GM21515 (cell line): Measurements from ENCODE around the gene GJB4.
"Not testable (repeated sequence)": the region's sequence is repeated elsewhere in the genome, so short reads cannot be mapped to it uniquely, and the experiment has no call there.

Experiments
- ATAC-seq: cut with Tn5 transposase; IDR thresholded peaks from one replicate; pipeline ENCODE4 v1.9.1; 2021; ENCODE audit not compliant: unreplicated experiment

The GJB4 gene

DNA sequence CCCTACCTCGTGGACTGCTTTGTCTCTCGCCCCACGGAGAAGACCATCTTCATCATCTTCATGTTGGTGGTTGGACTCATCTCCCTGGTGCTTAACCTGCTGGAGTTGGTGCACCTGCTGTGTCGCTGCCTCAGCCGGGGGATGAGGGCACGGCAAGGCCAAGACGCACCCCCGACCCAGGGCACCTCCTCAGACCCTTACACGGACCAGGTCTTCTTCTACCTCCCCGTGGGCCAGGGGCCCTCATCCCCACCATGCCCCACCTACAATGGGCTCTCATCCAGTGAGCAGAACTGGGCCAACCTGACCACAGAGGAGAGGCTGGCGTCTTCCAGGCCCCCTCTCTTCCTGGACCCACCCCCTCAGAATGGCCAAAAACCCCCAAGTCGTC is 35.2 kb downstream of the GJB4 start:
- no peak for ATAC-seq

DNA sequence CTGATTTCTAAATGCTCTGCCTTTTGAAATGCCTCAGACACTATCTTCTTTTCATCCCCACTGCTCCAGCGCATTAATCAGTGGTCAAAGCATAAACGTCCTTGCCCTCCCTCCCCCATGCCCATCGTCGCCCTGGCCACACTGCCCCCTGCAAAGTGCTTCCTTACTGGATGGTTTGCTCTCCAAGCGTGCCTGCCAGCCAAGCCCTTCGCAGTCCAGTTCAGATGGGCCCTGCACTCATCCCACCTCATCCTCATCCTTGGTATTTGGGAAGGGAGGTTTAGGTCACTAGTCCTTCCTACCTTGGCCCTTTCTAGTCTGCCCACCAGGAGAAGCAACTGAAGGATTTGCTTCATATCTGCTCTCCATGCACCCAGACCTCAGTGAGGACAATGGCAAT is 36.4 kb downstream of the GJB4 start:
- ATAC-seq = no peak

DNA sequence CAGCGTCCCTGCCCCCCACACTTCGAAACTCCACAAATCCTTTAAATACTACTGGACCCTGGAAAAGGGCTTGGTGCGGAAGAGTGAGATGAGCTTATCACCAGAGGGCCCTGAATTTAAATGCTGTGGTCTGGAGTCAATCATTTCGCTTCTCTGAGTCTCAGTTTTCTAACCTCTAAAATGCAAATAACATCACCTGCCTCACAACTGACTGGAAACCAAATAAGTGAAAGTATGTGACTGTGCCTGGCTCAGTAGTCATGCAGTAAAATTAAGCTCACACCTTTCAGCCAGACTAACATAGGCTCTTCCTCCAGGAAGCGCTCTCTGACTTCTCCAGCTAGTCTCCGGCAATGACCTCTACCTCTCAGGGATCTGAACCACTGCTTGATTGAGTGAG is 37.5 kb downstream of the GJB4 start:
- ATAC-seq = peak; percentile 59

DNA sequence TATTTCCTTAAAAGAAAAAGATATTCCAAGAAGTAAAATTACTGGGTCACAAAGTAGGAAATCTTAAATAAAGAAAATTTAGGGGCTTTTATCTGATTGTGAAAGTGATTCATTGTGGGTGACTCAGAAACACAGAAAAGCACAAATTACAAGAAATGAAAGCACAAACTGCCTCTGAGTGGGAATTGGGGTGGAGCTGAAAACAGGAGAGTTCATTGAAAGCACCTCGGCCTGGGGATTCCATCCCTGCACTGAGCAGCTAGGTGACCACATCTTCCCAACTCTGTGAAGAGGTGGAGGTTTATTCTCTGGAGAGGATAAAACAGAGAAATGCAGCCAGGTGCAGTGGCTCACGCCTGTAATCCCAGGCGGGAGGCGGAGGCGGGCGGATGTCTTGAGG is 40.7 kb downstream of the GJB4 start:
- ATAC-seq = no peak

DNA sequence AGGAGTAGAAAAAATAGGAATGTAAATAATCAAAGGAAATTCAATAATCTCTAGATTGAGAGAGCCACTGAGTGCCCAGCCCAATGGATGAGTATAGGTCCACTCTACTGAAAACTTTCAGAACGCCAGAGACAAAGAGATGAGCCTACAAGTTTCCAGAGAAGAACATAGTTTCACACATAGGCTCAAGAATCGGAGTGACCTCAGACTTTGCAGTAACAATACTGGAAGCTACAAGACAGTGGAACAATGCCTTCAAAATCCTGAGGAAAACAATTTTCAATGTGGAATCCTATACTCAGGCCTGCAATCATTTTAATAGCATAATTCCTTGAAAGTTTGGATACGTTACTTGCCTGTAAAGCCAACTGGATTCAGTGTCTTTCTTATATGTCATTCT is 44.2 kb downstream of the GJB4 start:
- no peak for ATAC-seq

DNA sequence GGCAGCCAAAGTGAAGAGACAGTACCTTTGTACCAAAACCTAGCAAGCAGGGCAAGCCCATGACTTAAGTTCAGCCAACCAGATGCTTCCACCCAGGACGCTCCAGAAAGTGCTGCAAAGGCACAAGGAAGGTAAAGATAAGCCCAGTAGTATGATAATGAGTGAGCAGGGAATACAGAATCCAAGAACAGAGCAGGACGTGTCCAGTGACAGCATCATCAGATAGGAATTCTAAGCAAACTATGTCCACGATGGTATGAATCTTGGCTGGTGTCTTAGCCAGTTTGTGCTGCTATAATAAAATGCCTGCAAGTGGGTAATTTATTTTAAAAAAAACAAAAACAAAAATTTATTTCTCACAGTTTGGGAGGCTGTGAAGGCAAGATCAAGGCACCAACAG is 46.9 kb downstream of the GJB4 start:
- no peak for ATAC-seq

DNA sequence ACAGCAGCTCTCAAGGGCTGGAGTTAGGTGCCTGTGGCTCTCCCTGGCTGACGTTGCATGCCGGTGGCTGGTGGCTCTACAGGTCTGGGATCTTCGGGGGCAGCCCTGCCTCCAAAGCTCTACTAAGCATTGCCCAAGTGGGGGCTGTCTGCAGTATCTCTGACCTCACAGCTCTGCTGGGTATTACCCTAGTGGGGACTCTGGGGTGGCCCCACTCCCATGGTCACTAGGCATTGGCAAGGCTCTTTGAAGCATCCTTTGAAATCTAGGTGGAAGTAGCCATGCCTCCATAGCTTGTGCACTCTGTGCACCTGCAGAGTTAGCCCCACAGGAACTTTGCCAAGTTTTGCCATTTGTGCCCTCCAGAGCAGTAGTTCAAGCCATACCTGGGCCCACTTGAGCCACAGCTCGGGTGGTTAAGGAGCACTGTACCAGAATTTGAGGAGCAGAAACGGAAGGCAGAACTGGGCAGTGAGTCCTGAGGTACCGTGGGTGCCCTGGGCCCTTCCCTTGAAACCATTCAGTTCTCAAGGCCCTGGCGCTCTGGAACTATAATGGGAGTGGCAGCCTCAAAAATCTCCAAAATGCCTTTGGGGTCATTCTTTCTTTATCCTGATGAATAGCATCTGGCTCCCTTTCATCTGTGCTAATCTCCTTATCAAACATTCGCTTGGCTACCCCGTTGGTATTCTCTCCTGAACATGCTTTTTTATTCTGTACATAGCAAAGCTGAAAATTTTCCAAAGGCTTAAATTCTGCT is 48.7 kb downstream of the GJB4 start:
- ATAC-seq = no peak

DNA sequence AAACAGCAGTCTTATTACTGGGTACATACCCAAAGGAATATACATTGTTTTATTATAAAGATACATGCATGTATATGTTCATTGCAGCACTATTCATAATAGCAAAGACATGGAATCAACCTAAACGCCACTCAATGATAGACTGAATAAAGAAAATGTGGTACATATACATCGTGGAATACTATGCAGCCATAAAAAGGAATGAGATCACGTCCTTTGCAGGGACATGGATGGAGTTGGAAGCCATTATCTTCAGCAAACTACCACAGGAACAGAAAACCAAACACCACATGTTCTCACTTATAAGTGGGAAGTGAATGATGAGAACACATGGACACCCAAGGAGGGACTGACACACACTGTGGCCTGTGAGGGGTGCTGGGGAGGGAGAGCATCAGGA is 51.2 kb downstream of the GJB4 start:
- ATAC-seq = not testable (repeated sequence)
